Measurements from ENCODE around the gene GALNT10. TPM values are rescaled to one million over a fixed set of nuclear protein-coding genes. Genes with fewer than 3 reads are reported as not detected.

GALNT10 gene
- total RNA-seq, 2 donors from 2014 or later = 30.2 to 43.4 TPM

- no peak overlapping the region for H3K27ac Mint-ChIP-seq
- peaks cover 17% of the 10 kb centered on the region for H3K36me3 Mint-ChIP-seq (ENCODE audit: low read depth)
- peaks cover 14% of the 10 kb centered on the region for H3K4me1 Mint-ChIP-seq
- Histone ChIP-seq H3K27ac (ENCODE audit: low read depth, low read length) (no peak overlapping the region), H3K4me1 (ENCODE audit: control insufficient read depth, insufficient read depth, low read length) (peaks cover 13% of the 10 kb centered on the region), H3K9me3 (ENCODE audit: control insufficient read depth, low read length) (peaks cover 10% of the 10 kb centered on the region), H3K9ac (ENCODE audit: extremely low read depth, low read length, poor library complexity, severe bottlenecking) (no peak overlapping the region), H3K36me3 (ENCODE audit: control insufficient read depth, insufficient read depth, low read length) (peaks cover 46% of the 10 kb centered on the region), H3K4me3 (ENCODE audit: low read length) (no peak overlapping the region), H3K27me3 (ENCODE audit: control insufficient read depth, insufficient read depth, low read length, poor library complexity, severe bottlenecking) (no peaks in the 10 kb centered on the region)
- no peak for DNase-seq
- peaks cover 3% of the 10 kb centered on the region for H3K9me3 Mint-ChIP-seq
- no peak overlapping the region for H3K4me3 Mint-ChIP-seq
- TF ChIP-seq CTCF (conservative IDR thresholded peaks at IDR 0.05) = no peak
- 70 to 74% methylated on average over 4 of the region's 4 CpGs for WGBS, 2 experiments (ENCODE audit: insufficient coverage in 1 of 2, insufficient read length in 1 of 2)
- H3K27me3 Mint-ChIP-seq (ENCODE audit: insufficient read depth) = no peaks in the 10 kb centered on the region
Observed at GRCh38 chr5:154207204-154207603, 16.7 kb downstream of the GALNT10 start.

DNA sequence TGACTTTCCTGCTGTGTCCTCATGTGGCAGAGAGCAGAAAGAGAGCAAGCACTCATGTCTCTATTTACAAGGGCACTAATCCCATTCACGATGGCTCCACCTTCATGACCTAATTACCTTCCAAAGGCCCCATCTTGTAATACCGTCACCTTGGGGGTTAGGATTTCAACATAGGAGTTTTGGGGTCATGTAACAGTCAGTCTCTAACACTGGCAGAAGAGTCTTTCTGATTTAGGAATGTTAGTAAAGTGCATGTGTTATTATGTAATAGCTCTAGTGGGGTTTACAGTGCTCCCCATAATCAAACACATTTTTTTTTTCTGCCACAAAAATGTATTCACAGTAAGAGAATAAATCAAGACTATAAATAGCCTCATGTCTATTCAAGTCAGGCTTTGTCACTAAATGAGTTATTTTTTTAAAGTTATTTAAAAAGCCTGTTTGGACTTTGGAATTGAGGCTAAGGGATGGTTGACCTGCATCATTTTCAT is 19.1 kb downstream of the GALNT10 start:
- peaks cover 3% of the 10 kb centered on the region for H3K9me3 Mint-ChIP-seq
- no peak for TF ChIP-seq CTCF (conservative IDR thresholded peaks at IDR 0.05)
- no peaks in the 10 kb centered on the region for H3K27me3 Mint-ChIP-seq (ENCODE audit: insufficient read depth)
- H3K4me3 ChIP-seq (ENCODE audit: low read length) = no peak overlapping the region
- H3K4me3 Mint-ChIP-seq = no peak overlapping the region
- DNase-seq = no peak
- H3K4me1 ChIP-seq (ENCODE audit: control insufficient read depth, insufficient read depth, low read length) = peaks cover 3% of the 10 kb centered on the region
- peaks cover 50% of the 10 kb centered on the region for H3K36me3 ChIP-seq (ENCODE audit: control insufficient read depth, insufficient read depth, low read length)
- peaks cover 5% of the 10 kb centered on the region for H3K4me1 Mint-ChIP-seq
- no peak overlapping the region for H3K27ac ChIP-seq (ENCODE audit: low read depth, low read length)
- H3K9me3 ChIP-seq (ENCODE audit: control insufficient read depth, low read length) = peaks cover 10% of the 10 kb centered on the region
- H3K9ac ChIP-seq (ENCODE audit: extremely low read depth, low read length, poor library complexity, severe bottlenecking) = no peak overlapping the region
- no peaks in the 10 kb centered on the region for H3K27me3 ChIP-seq (ENCODE audit: control insufficient read depth, insufficient read depth, low read length, poor library complexity, severe bottlenecking)
- peaks cover 20% of the 10 kb centered on the region for H3K36me3 Mint-ChIP-seq (ENCODE audit: low read depth)
- no peak overlapping the region for H3K27ac Mint-ChIP-seq
- 91% methylated on average over 2 of the region's 2 CpGs; no CpG with 5 or more reads in 1 of the 2 experiments for WGBS, 2 experiments (ENCODE audit: insufficient coverage in 1 of 2, insufficient read length in 1 of 2)

GRCh38 chr5:154210163-154210562 is 19.6 kb downstream of the GALNT10 start:
- Histone ChIP-seq H3K36me3 (ENCODE audit: control insufficient read depth, insufficient read depth, low read length) (peaks cover 47% of the 10 kb centered on the region), H3K4me1 (ENCODE audit: control insufficient read depth, insufficient read depth, low read length) (peaks cover 3% of the 10 kb centered on the region), H3K9me3 (ENCODE audit: control insufficient read depth, low read length) (peaks cover 10% of the 10 kb centered on the region), H3K27ac (ENCODE audit: low read depth, low read length) (no peak overlapping the region), H3K27me3 (ENCODE audit: control insufficient read depth, insufficient read depth, low read length, poor library complexity, severe bottlenecking) (no peaks in the 10 kb centered on the region), H3K9ac (ENCODE audit: extremely low read depth, low read length, poor library complexity, severe bottlenecking) (no peak overlapping the region), H3K4me3 (ENCODE audit: low read length) (no peak overlapping the region)
- Mint-ChIP-seq H3K27me3 (ENCODE audit: insufficient read depth) (no peaks in the 10 kb centered on the region), H3K4me3 (no peak overlapping the region), H3K4me1 (peaks cover 5% of the 10 kb centered on the region), H3K36me3 (ENCODE audit: low read depth) (peaks cover 22% of the 10 kb centered on the region), H3K9me3 (peaks cover 3% of the 10 kb centered on the region), H3K27ac (no peak overlapping the region)
- no peak for TF ChIP-seq CTCF (conservative IDR thresholded peaks at IDR 0.05)
- no peak for DNase-seq
- WGBS, 2 experiments (ENCODE audit: insufficient coverage in 1 of 2, insufficient read length in 1 of 2) = 69 to 72% methylated on average over 2 of the region's 2 CpGs

All from endodermal cell (in vitro differentiated cells).